Sigmoid colon (tissue), 4 donors: ENCODE data around the gene CPEB3.

Experiments
- CTCF ChIP-seq, 4 experiments: fragments of 450-650 bp in 3 of 4; fragments of 200-600 bp in 1 of 4; IDR thresholded peaks; one replicate each; pipeline ENCODE4 v1.5.1; 2016 to 2019; ENCODE audit warnings: antibody characterized with exemption in 4 of 4, mild to moderate bottlenecking in 3 of 4, moderate library complexity in 2 of 4
- POLR2A ChIP-seq, 2 donors: fragments of 450-650 bp; IDR thresholded peaks; one replicate each; pipeline ENCODE4 v1.6.1; 2016; ENCODE audit warnings: antibody characterized with exemption in 2 of 2, mild to moderate bottlenecking in 2 of 2, moderate library complexity in 2 of 2
- POLR2AphosphoS5 ChIP-seq, 4 donors: sonication (generic); formaldehyde crosslinking; IDR thresholded peaks; one replicate each; pipeline ENCODE4 v1.6.1; 2017; ENCODE audit warnings: antibody characterized with exemption in 4 of 4

- TF ChIP-seq POLR2A (IDR thresholded peaks at IDR 0.05) (no peak), CTCF (IDR thresholded peaks at IDR 0.05) (no peak), POLR2AphosphoS5 (IDR thresholded peaks at IDR 0.05) (no peak)
Measured at GRCh38 chr10:92079003-92079402, 211.9 kb downstream of the CPEB3 start.
